HepG2 (cell line): ENCODE data around the gene SEC11A. TPM values are rescaled to one million over a fixed set of nuclear protein-coding genes. Genes with fewer than 3 reads are reported as not detected.

Experiments
- ADNP ChIP-seq: sonication (generic); formaldehyde crosslinking; IDR thresholded peaks from 2 replicates; pipeline ENCODE4 v1.4.0; 2020; ENCODE audit warnings: missing genetic modification reagents
- AHR ChIP-seq: IDR thresholded peaks from 2 replicates; pipeline ENCODE4 v1.6.1; 2018; ENCODE audit warnings: missing genetic modification reagents, missing compliant biosample characterization
- ARID5B ChIP-seq: IDR thresholded peaks from 2 replicates; pipeline ENCODE4 v1.4.0; 2020; ENCODE audit warnings: mild to moderate bottlenecking, missing genetic modification reagents
- DNMT3B ChIP-seq: conservative IDR thresholded peaks from 2 replicates; pipeline ENCODE4 v1.6.1; 2016; ENCODE audit warnings: missing biosample characterization, control low read depth
- HDAC2 ChIP-seq: sonication (generic); formaldehyde crosslinking; IDR thresholded peaks from 2 replicates; pipeline ENCODE4 v1.4.0; 2020; ENCODE audit warnings: missing genetic modification reagents
- KDM5A ChIP-seq: fragments of 200-600 bp; sonication (generic); IDR thresholded peaks from 2 replicates; pipeline ENCODE4 v1.7.0; 2018; ENCODE audit warnings: antibody characterized with exemption, mild to moderate bottlenecking, low read length, borderline replicate concordance
- NR2F6 ChIP-seq, 2 experiments: IDR thresholded peaks; 2 replicates each; pipeline ENCODE4 v1.6.1; 2016; ENCODE audit warnings: antibody characterized with exemption in 1 of 2, mild to moderate bottlenecking in 1 of 2
- POLR2AphosphoS5 ChIP-seq: IDR thresholded peaks from 2 replicates; pipeline ENCODE4 v1.6.1; 2012; ENCODE audit warnings: low read depth, low read length
- PRPF4 ChIP-seq: fragments of 200-400 bp; formaldehyde crosslinking; IDR thresholded peaks from 2 replicates; pipeline ENCODE4 v1.6.1; 2016; ENCODE audit warnings: low read length, low read depth; ENCODE audit not compliant: poor library complexity, severe bottlenecking
- SPEN ChIP-seq: sonication (generic); formaldehyde crosslinking; IDR thresholded peaks from 2 replicates; pipeline ENCODE4 v1.5.1; 2020; ENCODE audit warnings: low read depth, mild to moderate bottlenecking, missing genetic modification reagents
- TCF7L2 ChIP-seq: IDR thresholded peaks from 2 replicates; pipeline ENCODE4 v1.6.1; 2011; ENCODE audit warnings: mild to moderate bottlenecking, low read depth, low read length, moderate library complexity
- ZBTB14 ChIP-seq: sonication (generic); formaldehyde crosslinking; IDR thresholded peaks from 2 replicates; pipeline ENCODE4 v1.4.0; 2020; ENCODE audit warnings: missing genetic modification reagents
- ZKSCAN1 ChIP-seq: fragments of 150-350 bp; IDR thresholded peaks from 2 replicates; pipeline ENCODE4 v1.6.1; 2014; ENCODE audit warnings: low read length
- ZMAT3 ChIP-seq: sonication (generic); formaldehyde crosslinking; conservative IDR thresholded peaks from 2 replicates; pipeline ENCODE4 v1.7.0; 2021; ENCODE audit warnings: missing genetic modification reagents
- ZNF333 ChIP-seq: sonication (generic); formaldehyde crosslinking; IDR thresholded peaks from 2 replicates; pipeline ENCODE4 v1.4.0; 2020; ENCODE audit warnings: mild to moderate bottlenecking, missing genetic modification reagents, borderline replicate concordance
- ZNF414 ChIP-seq: sonication (generic); formaldehyde crosslinking; IDR thresholded peaks from 2 replicates; pipeline ENCODE4 v1.5.0; 2020; ENCODE audit warnings: missing genetic modification reagents
- ZNF563 ChIP-seq: sonication (generic); formaldehyde crosslinking; IDR thresholded peaks from 2 replicates; pipeline ENCODE4 v1.8.0; 2022; ENCODE audit warnings: mild to moderate bottlenecking, moderate library complexity, missing genetic modification reagents
- ZNF580 ChIP-seq: IDR thresholded peaks from 2 replicates; pipeline ENCODE4 v1.6.1; 2016; ENCODE audit warnings: low read depth, borderline replicate concordance
- ZNF605 ChIP-seq: sonication (generic); formaldehyde crosslinking; IDR thresholded peaks from 2 replicates; pipeline ENCODE4 v1.8.0; 2022; ENCODE audit warnings: mild to moderate bottlenecking, missing genetic modification reagents
- ZNF607 ChIP-seq: sonication (generic); formaldehyde crosslinking; IDR thresholded peaks from 2 replicates; pipeline ENCODE4 v1.5.1; 2020; ENCODE audit warnings: missing genetic modification reagents, mild to moderate bottlenecking, borderline replicate concordance
- ZNF672 ChIP-seq: sonication (generic); formaldehyde crosslinking; IDR thresholded peaks from 2 replicates; pipeline ENCODE4 v1.8.1; 2022; ENCODE audit warnings: missing genetic modification reagents
- ZNF777 ChIP-seq: sonication (generic); formaldehyde crosslinking; IDR thresholded peaks from 2 replicates; pipeline ENCODE4 v1.4.0; 2020; ENCODE audit warnings: missing genetic modification reagents
- ZNF841 ChIP-seq: sonication (generic); formaldehyde crosslinking; IDR thresholded peaks from 2 replicates; pipeline ENCODE4 v1.8.1; 2023; ENCODE audit warnings: missing genetic modification reagents, borderline replicate concordance
- ZNF891 ChIP-seq: sonication (generic); formaldehyde crosslinking; IDR thresholded peaks from 2 replicates; pipeline ENCODE4 v1.5.0; 2020; ENCODE audit warnings: mild to moderate bottlenecking, missing genetic modification reagents
- polyA plus RNA-seq, 8 experiments: library from polyadenylated mRNA; depleted of rRNA in 3 of 8; stranded (reverse) in 7 of 8; unstranded in 1 of 8; fragments of >200 nt; fragmentation: Illumina TruSeq in 4 of 8; extraction: Trizol in 4 of 8; gene quantifications; 2 replicates each; pipeline versions ENCODE4 v1.2.1 to v1.2.3, GENCODE V29; 2011 to 2016; ENCODE audit warnings: low read depth in 4 of 8, missing spikeins in 1 of 8, mixed read lengths in 1 of 8; ENCODE audit not compliant: insufficient read depth in 1 of 8
- total RNA-seq, 5 experiments: library from RNA; depleted of rRNA; stranded (reverse); fragments of >200 nt; fragmentation: Illumina TruSeq; extraction: Trizol; gene quantifications; 2 replicates each; pipeline ENCODE4 v1.2.3, GENCODE V29; 2016; ENCODE audit warnings: low read depth in 1 of 5

Gene SEC11A
- total and polyA plus RNA-seq, 2 of the 13 experiments (the other 11 are each of a cell fraction or from before 2014, with no cell fraction given), result 141 to 230 TPM

- TF ChIP-seq ZNF607 (CRISPR knock-in tag), result 0 out of 2 replicates have a peak, but pooled peaks have one; percentile 31
- TF ChIP-seq ADNP (CRISPR knock-in tag), result no peak
- peak; percentile 38 for TF ChIP-seq ZNF605
- TF ChIP-seq NR2F6 (IDR thresholded peaks at IDR 0.05), result peak; percentile 44; the same call in 1 of the 2 replicates
- TF ChIP-seq NR2F6 (CRISPR knock-in tag; IDR thresholded peaks at IDR 0.05), result peak; percentile 55; the same call in 1 of the 2 replicates
- peak; percentile 13; the same call in 1 of the 2 replicates for TF ChIP-seq SPEN
- TF ChIP-seq POLR2AphosphoS5, result peak; percentile 47; the same call in 1 of the 2 replicates
- TF ChIP-seq ZNF891 (CRISPR knock-in tag), result 0 out of 2 replicates have a peak, but pooled peaks have one; percentile 9
- peak; percentile 43; the same call in 1 of the 2 replicates for TF ChIP-seq ZNF563 (CRISPR knock-in tag)
- TF ChIP-seq ZBTB14 (CRISPR knock-in tag), result no peak
- TF ChIP-seq ZNF580 (CRISPR knock-in tag), result no peak
- peak; percentile 67; the same call in 1 of the 2 replicates for TF ChIP-seq ZNF414 (CRISPR knock-in tag)
- TF ChIP-seq TCF7L2, result no peak
- TF ChIP-seq ARID5B (CRISPR knock-in tag), result no peak; the same call in 1 of the 2 replicates
- TF ChIP-seq HDAC2 (CRISPR knock-in tag), result peak; percentile 22; the same call in 1 of the 2 replicates
- TF ChIP-seq ZNF672 (CRISPR knock-in tag), result no peak
- TF ChIP-seq ZNF841 (CRISPR knock-in tag), result no peak
- peak; percentile 36; the same call in 1 of the 2 replicates for TF ChIP-seq KDM5A
- no peak for TF ChIP-seq ZNF777
- TF ChIP-seq DNMT3B, result no peak
- TF ChIP-seq ZMAT3 (CRISPR knock-in tag), result 0 out of 2 replicates have a peak, but pooled peaks have one; percentile 40
- TF ChIP-seq AHR (CRISPR knock-in tag), result no peak
- TF ChIP-seq ZNF333 (CRISPR knock-in tag), result no peak
- TF ChIP-seq PRPF4, result no peak
- peak; percentile 44; the same call in 1 of the 2 replicates for TF ChIP-seq ZKSCAN1
These were observed 33.4 kb upstream of the SEC11A start (continued) for GRCh38 chr15:84749111-84749991.
